ENCODE results near the gene PTCD2.

The PTCD2 gene

GRCh38 chr5:72408127-72408526 is 88.0 kb downstream of the PTCD2 start:
- in situ Hi-C loops (cut with MboI; ENCODE audit: low sequenced_read_pairs), result no loop called here

- in situ Hi-C loops (cut with MboI; ENCODE audit: low sequenced_read_pairs), result no loop called here
Measured at GRCh38 chr5:72408603-72409002, 88.4 kb downstream of the PTCD2 start.

- in situ Hi-C loops (cut with MboI; ENCODE audit: low sequenced_read_pairs), result no loop called here
Measured at GRCh38 chr5:72410688-72411295, 90.6 kb downstream of the PTCD2 start.

- in situ Hi-C loops (cut with MboI; ENCODE audit: low sequenced_read_pairs), result no loop called here
Measured at GRCh38 chr5:72412283-72413055, 92.3 kb downstream of the PTCD2 start.

- in situ Hi-C loops (cut with MboI; ENCODE audit: low sequenced_read_pairs), result no loop called here
Measured at GRCh38 chr5:72415616-72416325, 95.6 kb downstream of the PTCD2 start.

GRCh38 chr5:72417333-72418062 is 97.3 kb downstream of the PTCD2 start:
- in situ Hi-C loops (cut with MboI; ENCODE audit: low sequenced_read_pairs), result no loop called here
